Measurements from ENCODE around the gene GALNTL6. TPM values are rescaled to one million over a fixed set of nuclear protein-coding genes. Genes with fewer than 3 reads are reported as not detected.
"Not testable (repeated sequence)": the region's sequence is repeated elsewhere in the genome, so short reads cannot be mapped to it uniquely, and the experiment has no call there.

Gene GALNTL6
- total and polyA plus RNA-seq, 2 donors from 2014 or later: 0.60 TPM; not detected in 1

DNA sequence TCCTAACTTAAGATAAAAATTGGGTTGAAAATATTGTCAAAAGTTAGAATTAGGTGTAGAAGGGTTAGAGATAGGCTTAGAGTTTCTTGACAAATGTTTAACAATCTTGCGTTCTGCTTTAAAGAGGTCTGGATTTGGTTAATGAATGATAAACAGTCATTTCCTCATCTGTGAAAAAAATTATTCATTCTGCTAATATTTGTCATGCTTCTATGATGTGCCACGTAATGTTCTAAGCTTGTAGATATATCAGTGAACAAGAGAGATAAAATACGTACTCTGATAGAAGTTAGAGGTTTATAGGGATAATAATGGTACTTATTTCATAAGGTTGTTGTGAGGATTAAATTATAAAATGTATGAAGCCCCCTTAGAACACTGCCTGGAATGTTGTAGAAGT, 912.4 kb downstream of the GALNTL6 start:
- Histone ChIP-seq H3K9me3 (ENCODE audit: control insufficient read depth in 2 of 3, insufficient read depth in 1 of 3, low read length in 3 of 3) (peaks cover 0 to 3% (median 0%) of the 10 kb centered on the region in 3 donors), H3K4me1 (ENCODE audit: control insufficient read depth in 2 of 3, insufficient read depth in 2 of 3, low read depth in 1 of 3, low read length in 3 of 3) (no peaks in the 10 kb centered on the region), H3K36me3 (ENCODE audit: control insufficient read depth in 2 of 3, insufficient read depth in 3 of 3, low read length in 3 of 3) (no peaks in the 10 kb centered on the region), H3K27ac (ENCODE audit: low read depth in 2 of 2, low read length in 2 of 2) (peak overlapping the region in 1 of 2 donors; percentile 7), H3K9ac (ENCODE audit: low read length in 3 of 3) (no peak overlapping the region), H3K27me3 (ENCODE audit: control insufficient read depth, insufficient read depth, low read length) (no peaks in the 10 kb centered on the region), H3K4me3 (ENCODE audit: low read length in 3 of 3) (peak overlapping the region in 1 of 3 donors; percentile 7)
- no peak for TF ChIP-seq CTCF (IDR thresholded peaks at IDR 0.05; ENCODE audit: borderline replicate concordance, extremely low read depth, insufficient read depth)
- intact Hi-C loops (cut with DNase I): no loop called here
- DNase-seq (no peak), FAIRE-seq (no peak)

DNA sequence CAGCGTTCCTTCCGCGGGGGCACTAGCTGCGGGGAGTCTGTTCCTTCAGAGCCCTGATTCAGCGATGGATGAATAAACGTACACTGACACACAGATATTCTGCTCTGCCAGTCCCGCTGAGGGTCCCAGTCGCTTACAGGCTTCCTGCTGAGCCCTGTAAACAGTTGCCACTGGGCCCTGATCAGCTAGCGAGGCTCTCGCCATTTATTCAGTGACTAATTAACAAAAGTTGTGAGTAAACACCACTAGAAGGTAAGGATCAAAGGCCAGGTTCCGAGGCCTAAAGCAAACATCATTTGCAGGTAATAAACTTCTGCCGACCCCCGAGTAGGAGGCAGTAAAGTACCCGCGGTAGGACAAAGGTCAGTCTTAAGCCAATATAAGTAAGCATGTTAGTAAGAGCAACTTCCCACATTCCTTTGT, 912.8 kb downstream of the GALNTL6 start:
- H3K27me3 ChIP-seq (ENCODE audit: control insufficient read depth, insufficient read depth, low read length): no peaks in the 10 kb centered on the region
- DNase-seq (peak in 4 of 5 donors; percentile 29 to 58 (median 38)), FAIRE-seq (no peak)
- no peaks in the 10 kb centered on the region for H3K36me3 ChIP-seq (ENCODE audit: control insufficient read depth in 2 of 3, insufficient read depth in 3 of 3, low read length in 3 of 3)
- H3K4me3 ChIP-seq (ENCODE audit: low read length in 3 of 3): peak overlapping the region in 1 of 3 donors; percentile 7
- intact Hi-C loops (cut with DNase I): no loop called here
- H3K9me3 ChIP-seq (ENCODE audit: control insufficient read depth in 2 of 3, insufficient read depth in 1 of 3, low read length in 3 of 3): peaks cover 0 to 3% (median 0%) of the 10 kb centered on the region in 3 donors
- H3K9ac ChIP-seq (ENCODE audit: low read length in 3 of 3): no peak overlapping the region
- no peaks in the 10 kb centered on the region for H3K4me1 ChIP-seq (ENCODE audit: control insufficient read depth in 2 of 3, insufficient read depth in 2 of 3, low read depth in 1 of 3, low read length in 3 of 3)
- peak overlapping the region; percentile 7 to 16 for H3K27ac ChIP-seq (ENCODE audit: low read depth in 2 of 2, low read length in 2 of 2)
- no peak for TF ChIP-seq CTCF (IDR thresholded peaks at IDR 0.05; ENCODE audit: borderline replicate concordance, extremely low read depth, insufficient read depth)

DNA sequence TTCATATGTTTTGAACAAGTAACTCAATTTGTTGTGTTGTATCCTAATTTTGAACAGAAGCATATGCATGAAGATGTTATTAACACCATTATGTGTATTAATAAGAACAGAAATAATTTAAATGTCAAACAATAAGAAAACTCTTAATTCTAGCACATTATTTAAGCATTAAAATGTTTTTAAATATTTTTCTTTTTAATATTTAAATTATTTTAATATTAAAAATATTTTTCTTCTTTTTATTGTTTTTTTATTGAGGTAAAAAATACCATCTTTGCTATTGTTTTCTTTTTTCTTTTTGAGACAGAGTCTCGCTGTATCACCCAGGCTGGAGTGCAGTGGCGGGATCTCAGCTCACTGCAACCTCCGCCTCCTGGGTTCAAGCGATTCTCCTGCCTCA, 914.4 kb downstream of the GALNTL6 start:
- Histone ChIP-seq H3K9me3 (ENCODE audit: control insufficient read depth in 2 of 3, insufficient read depth in 1 of 3, low read length in 3 of 3) (peaks cover 0 to 3% (median 0%) of the 10 kb centered on the region in 3 donors), H3K27me3 (ENCODE audit: control insufficient read depth, insufficient read depth, low read length) (no peaks in the 10 kb centered on the region), H3K36me3 (ENCODE audit: control insufficient read depth in 2 of 3, insufficient read depth in 3 of 3, low read length in 3 of 3) (no peaks in the 10 kb centered on the region), H3K4me3 (ENCODE audit: low read length in 3 of 3) (no peak overlapping the region), H3K27ac (ENCODE audit: low read depth in 2 of 2, low read length in 2 of 2) (no peak overlapping the region), H3K9ac (ENCODE audit: low read length in 3 of 3) (no peak overlapping the region), H3K4me1 (ENCODE audit: control insufficient read depth in 2 of 3, insufficient read depth in 2 of 3, low read depth in 1 of 3, low read length in 3 of 3) (no peaks in the 10 kb centered on the region)
- FAIRE-seq (peak; percentile 80), DNase-seq (no peak)
- no peak for TF ChIP-seq CTCF (IDR thresholded peaks at IDR 0.05; ENCODE audit: borderline replicate concordance, extremely low read depth, insufficient read depth)
- intact Hi-C loops (cut with DNase I): no loop called here

DNA sequence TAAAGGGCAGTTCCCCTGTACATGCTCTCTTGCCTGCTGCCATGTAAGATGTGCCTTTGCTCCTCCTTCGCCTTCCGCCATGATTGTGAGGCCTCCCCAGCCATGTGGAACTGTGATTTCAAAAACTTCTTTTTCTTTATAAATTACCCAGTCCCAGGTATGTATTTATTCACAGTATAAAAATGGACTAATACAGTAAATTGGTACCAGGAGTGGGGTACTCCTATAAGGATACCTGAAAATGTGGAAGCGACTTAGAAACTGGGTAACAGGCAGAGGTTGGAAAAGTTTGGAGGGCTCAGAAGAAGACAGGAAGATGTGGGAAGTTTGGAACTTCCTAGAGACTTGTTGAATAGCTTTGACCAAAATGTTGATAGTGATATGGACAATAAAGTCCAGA, 920.4 kb downstream of the GALNTL6 start:
- intact Hi-C loops (cut with DNase I); DNase-seq; FAIRE-seq; H3K4me3 ChIP-seq (ENCODE audit: low read length in 3 of 3); H3K9ac ChIP-seq (ENCODE audit: low read length in 3 of 3); H3K27me3 ChIP-seq (ENCODE audit: control insufficient read depth, insufficient read depth, low read length); H3K27ac ChIP-seq (ENCODE audit: low read depth in 2 of 2, low read length in 2 of 2); H3K4me1 ChIP-seq (ENCODE audit: control insufficient read depth in 2 of 3, insufficient read depth in 2 of 3, low read depth in 1 of 3, low read length in 3 of 3); H3K36me3 ChIP-seq (ENCODE audit: control insufficient read depth in 2 of 3, insufficient read depth in 3 of 3, low read length in 3 of 3): not testable (repeated sequence)
- H3K9me3 ChIP-seq (ENCODE audit: control insufficient read depth in 2 of 3, insufficient read depth in 1 of 3, low read length in 3 of 3): peaks cover 0 to 19% (median 2%) of the 10 kb centered on the region in 3 donors

Data from kidney (tissue), 14 donors.